Ovary (tissue), 3 donors: ENCODE results near the gene ETV6.

Experiments
- POLR2A ChIP-seq: fragments of 450-650 bp; IDR thresholded peaks from one replicate; pipeline ENCODE4 v1.6.1; 2017; ENCODE audit warnings: antibody characterized with exemption, mild to moderate bottlenecking, moderate library complexity
- TF ChIP-seq, protein P1 (sequence below), 3 donors: fragments of 450-650 bp in 2 of 3; fragments of 200-600 bp in 1 of 3; IDR thresholded peaks; one replicate each; pipeline versions ENCODE4 v1.5.1 to v1.8.0; 2016 to 2022; ENCODE audit warnings: antibody characterized with exemption in 3 of 3, mild to moderate bottlenecking in 1 of 3
- donor health status: DM: no; HTN: no; CAD: no.

- TF ChIP-seq, protein P1, sequence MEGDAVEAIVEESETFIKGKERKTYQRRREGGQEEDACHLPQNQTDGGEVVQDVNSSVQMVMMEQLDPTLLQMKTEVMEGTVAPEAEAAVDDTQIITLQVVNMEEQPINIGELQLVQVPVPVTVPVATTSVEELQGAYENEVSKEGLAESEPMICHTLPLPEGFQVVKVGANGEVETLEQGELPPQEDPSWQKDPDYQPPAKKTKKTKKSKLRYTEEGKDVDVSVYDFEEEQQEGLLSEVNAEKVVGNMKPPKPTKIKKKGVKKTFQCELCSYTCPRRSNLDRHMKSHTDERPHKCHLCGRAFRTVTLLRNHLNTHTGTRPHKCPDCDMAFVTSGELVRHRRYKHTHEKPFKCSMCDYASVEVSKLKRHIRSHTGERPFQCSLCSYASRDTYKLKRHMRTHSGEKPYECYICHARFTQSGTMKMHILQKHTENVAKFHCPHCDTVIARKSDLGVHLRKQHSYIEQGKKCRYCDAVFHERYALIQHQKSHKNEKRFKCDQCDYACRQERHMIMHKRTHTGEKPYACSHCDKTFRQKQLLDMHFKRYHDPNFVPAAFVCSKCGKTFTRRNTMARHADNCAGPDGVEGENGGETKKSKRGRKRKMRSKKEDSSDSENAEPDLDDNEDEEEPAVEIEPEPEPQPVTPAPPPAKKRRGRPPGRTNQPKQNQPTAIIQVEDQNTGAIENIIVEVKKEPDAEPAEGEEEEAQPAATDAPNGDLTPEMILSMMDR (IDR thresholded peaks at IDR 0.05) = no peak
- no peak for TF ChIP-seq POLR2A
Observed at GRCh38 chr12:11856971-11857370, 207.5 kb downstream of the ETV6 start.
